HFF-Myc (cell line): ENCODE results near the gene FGD2.

Experiments used
- DNase-seq: peaks from one replicate; pipeline ENCODE4 v3.0.0-alpha.2; 2011; ENCODE audit warnings: low read depth; ENCODE audit errors: extremely low read depth
- H3K4me3 ChIP-seq: replicated peaks from 2 replicates; pipeline ENCODE4 v1.5.1; 2011; ENCODE audit warnings: low read depth, mild to moderate bottlenecking, control low read depth, low read length
- TF ChIP-seq, protein P1 (sequence below): IDR thresholded peaks from 2 replicates; pipeline ENCODE4 v1.5.1; 2012; ENCODE audit warnings: mild to moderate bottlenecking, low read depth, low read length, control low read depth; ENCODE audit errors: missing control alignments

Gene FGD2, protein sequence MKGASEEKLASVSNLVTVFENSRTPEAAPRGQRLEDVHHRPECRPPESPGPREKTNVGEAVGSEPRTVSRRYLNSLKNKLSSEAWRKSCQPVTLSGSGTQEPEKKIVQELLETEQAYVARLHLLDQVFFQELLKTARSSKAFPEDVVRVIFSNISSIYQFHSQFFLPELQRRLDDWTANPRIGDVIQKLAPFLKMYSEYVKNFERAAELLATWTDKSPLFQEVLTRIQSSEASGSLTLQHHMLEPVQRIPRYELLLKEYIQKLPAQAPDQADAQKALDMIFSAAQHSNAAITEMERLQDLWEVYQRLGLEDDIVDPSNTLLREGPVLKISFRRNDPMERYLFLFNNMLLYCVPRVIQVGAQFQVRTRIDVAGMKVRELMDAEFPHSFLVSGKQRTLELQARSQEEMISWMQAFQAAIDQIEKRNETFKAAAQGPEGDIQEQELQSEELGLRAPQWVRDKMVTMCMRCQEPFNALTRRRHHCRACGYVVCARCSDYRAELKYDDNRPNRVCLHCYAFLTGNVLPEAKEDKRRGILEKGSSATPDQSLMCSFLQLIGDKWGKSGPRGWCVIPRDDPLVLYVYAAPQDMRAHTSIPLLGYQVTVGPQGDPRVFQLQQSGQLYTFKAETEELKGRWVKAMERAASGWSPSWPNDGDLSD

DNA sequence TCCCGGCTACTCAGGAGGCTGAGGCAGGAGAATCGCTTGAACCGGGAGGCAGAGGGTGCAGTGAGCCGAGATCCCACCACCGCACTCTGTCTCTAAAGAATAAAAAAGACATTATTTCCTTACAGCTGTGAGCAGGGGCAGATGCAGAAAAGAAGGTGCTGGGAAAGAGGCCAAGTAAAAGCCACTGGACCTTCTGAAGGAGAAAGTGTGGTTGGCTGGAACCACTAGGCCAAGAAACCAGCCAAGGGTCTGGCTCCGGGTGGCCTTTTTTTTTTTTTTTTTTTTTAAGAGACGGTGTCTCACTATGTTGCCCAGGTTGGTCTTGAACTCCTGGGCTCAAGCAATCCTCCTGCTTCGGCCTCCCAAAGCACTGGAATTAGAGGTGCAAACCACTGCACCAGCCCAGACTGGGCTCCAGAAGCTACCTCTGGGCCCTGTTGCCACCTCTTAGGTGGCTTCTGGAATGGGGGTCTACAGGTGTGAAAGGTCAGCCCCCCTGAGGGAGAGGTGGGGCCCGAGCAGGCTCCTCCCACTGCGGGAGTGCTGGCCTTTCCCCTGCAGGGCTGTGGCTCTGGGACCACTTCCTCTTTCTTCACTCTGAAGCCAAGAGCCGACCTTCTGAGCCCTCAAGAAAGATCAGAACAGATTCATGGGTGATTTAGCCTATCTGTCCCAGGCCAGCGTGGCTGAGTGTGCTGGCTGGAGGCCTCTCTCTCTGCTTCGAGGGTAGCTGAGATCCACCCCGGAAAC, at the start of gene FGD2:
Gene FGD2, plus strand, starts transcription at position 595 of the 750 bp plus-strand sequence. CDS start 163 bp downstream, outside the sequence.
- no peak for DNase-seq
- TF ChIP-seq, protein P1, sequence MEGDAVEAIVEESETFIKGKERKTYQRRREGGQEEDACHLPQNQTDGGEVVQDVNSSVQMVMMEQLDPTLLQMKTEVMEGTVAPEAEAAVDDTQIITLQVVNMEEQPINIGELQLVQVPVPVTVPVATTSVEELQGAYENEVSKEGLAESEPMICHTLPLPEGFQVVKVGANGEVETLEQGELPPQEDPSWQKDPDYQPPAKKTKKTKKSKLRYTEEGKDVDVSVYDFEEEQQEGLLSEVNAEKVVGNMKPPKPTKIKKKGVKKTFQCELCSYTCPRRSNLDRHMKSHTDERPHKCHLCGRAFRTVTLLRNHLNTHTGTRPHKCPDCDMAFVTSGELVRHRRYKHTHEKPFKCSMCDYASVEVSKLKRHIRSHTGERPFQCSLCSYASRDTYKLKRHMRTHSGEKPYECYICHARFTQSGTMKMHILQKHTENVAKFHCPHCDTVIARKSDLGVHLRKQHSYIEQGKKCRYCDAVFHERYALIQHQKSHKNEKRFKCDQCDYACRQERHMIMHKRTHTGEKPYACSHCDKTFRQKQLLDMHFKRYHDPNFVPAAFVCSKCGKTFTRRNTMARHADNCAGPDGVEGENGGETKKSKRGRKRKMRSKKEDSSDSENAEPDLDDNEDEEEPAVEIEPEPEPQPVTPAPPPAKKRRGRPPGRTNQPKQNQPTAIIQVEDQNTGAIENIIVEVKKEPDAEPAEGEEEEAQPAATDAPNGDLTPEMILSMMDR, result no peak

DNA sequence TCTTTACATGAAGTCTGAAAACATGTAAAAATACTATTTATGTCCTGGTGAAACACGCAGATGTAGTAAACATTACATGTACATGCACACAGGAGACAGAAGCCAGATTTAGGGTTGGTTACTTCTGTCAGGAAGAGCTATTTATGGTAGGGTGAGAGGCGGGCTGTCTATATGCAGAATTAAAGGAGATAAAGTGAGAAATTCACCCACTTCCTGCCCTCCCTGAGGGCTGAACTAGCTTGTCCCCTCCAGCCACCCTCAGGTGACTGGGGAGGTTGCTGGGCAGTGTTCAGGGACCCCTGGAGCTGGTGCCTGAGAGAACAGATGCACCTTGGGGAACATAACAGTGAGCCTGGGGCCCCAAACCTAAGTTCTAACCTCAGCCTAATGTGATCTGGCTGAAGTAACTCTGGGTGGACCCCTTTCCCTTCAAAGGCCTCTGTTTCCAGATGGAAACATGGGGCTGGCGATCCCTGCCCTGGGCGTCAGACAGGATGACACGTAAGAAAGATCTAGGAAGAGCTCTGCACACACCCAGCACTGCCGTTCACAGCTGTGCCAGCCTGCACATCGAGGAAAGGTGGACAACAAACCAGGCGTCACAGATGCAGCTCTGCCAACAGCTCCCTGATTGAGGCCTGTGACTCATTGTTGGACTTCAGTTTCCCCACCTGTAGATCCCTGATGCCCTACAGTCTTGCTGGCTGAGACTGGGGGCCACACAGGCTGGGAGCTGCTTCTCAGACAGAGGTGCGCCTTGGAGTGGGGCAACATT, 49.6 kb upstream of the FGD2 start:
- TF ChIP-seq, protein P1, result no peak
- no peak for DNase-seq
- no peak overlapping the region for H3K4me3 ChIP-seq

More for the DNA sequence above, at the start of gene FGD2:
- H3K4me3 ChIP-seq, result no peak within 1 kb of the TSS

DNA sequence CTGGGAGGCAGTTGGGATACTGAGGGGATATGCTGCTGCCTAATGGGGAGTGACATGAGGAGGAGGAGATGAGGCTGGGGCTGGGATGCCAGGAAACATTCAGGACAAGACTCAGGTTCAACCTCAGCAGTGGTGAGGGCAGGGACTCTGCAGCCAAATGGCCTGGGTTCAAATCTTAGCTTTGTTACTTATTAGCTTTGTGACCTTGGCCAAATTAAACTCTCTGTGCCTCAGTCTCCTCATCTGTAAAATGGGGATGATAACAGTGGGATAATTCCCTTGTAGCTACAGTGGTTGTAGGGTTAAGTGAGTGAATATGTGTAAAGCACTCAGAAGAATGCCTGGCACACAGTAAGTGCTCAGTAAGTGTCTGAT, 49.0 kb upstream of the FGD2 start:
- TF ChIP-seq, protein P1, result no peak
- no peak overlapping the region for H3K4me3 ChIP-seq
- no peak for DNase-seq

DNA sequence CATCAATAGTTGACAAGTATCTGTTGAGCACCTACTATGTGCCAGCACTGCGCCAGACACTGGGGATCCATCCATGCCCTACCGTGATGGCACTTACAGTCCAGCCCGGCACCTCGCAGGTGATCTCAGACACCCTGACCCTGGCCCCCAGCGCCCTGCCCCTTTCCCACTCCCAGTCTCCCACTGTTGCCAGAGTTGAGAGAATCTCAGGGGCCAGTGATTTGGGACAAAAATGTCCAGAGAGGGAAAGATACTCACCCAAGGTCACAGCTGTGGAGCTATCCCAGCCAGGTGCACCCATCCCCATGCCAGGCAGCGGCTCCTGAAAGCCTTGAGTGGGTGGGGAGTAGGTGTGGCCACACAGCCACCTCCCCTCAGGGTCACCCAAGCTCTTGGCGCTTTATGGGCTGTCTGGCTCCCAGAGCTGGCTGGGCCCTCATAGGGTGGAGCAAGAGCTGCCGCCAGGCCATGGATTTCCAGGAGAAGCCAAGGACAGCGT, 47.6 kb upstream of the FGD2 start:
- TF ChIP-seq, protein P1, result no peak
- H3K4me3 ChIP-seq, result no peak overlapping the region
- DNase-seq, result no peak

DNA sequence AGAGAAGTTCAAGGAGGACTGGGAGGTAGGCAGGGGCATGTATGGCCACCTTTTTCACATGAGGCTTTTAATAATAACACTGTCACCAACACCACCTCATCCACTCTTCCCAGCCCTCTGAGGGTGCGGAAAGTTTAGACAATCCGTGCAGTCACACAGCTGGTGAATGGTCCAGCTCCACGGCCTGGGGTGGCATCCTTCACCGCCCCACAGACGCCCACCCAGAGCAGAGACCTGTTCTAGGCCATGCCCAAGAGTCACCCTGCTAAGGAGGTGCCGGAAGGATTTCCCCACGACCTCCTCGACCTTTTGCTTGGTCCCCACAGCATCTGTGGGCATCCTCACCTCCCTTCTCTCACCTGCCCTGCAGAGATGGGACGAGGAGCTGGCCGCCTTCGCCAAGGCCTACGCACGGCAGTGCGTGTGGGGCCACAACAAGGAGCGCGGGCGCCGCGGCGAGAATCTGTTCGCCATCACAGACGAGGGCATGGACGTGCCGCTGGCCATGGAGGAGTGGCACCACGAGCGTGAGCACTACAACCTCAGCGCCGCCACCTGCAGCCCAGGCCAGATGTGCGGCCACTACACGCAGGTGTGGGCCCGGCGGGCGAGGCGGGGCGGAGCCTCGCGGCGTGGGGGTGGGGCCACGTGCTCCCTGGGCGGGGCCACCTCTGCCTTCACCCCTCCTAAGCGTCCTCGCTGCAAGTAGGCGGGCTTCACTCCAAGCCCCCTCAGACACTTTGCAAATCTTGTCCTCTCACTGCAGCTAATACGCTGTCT, 46.5 kb upstream of the FGD2 start:
- no peak overlapping the region for H3K4me3 ChIP-seq
- no peak for DNase-seq
- TF ChIP-seq, protein P1, result no peak
